GM21526 (cell line): ENCODE data around the gene RANBP9.

ENCODE experiments used
- ATAC-seq: cut with Tn5 transposase; IDR thresholded peaks from one replicate; pipeline ENCODE4 v1.9.1; 2021; ENCODE audit warnings: moderate library complexity; ENCODE audit not compliant: unreplicated experiment, low FRiP score

RANBP9 gene

DNA sequence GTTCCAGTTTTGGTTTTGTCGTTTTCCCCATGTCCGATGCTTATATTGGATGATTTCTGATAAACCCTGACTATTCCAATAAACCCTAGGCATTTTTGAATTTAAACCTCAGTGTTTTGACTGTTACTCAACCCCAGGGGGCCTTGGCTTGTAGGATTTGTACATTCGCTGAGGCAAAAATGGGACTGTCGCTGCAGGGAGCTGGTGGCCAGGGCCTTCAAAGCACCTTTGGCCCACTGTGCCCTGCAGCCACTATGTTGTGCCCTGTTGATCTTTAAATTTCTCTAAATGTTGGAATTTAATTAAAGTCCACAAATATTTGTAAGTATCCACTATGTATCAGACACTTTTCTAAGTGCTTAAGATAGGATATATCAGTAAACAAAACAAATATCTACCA is 106.0 kb downstream of the RANBP9 start:
- no peak for ATAC-seq

DNA sequence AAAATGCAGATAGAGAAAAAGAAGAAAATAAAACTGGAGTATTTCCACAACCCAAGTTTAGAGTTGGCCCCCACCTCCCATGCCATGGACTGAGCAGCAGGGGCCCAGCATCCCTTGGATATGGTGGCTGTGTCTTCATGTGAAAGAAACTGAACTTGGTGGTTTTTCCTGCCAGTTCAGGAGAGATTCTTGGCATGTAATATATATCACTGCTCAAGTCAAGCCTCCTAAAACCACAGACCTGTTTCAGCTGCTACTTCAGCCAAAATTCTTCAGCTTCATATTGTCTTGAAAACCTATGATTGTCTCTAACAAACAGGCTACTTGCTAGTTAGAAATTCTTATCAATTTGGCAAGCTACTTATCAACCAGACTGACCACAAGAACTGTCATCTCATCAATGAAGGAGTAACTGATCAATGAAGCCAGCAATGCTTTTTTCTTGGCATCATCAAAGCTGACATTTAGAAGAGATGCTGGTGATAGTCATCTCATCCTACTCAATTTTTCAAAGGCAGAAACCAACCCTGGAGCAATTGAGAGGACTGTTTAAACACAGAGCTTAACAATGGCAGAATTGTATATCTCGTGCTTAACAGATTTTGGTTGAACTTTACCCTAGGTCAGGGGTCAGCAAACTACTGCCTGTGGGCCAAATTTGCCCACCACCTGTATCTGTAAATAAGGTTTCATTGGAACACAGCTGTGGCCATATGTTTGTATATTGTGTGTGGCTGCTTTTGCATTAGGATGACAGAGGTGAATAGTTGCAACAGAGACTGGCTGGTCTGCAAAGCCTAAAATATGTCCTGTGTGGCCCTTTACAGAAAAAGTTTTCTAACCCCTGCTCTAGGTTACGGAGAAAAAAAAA is 106.9 kb downstream of the RANBP9 start:
- no peak for ATAC-seq

- no peak for ATAC-seq
These were observed 107.5 kb downstream of the RANBP9 start for GRCh38 chr6:13604135-13604534.

GRCh38 chr6:13600036-13600435 is 111.6 kb downstream of the RANBP9 start:
- no peak for ATAC-seq

DNA sequence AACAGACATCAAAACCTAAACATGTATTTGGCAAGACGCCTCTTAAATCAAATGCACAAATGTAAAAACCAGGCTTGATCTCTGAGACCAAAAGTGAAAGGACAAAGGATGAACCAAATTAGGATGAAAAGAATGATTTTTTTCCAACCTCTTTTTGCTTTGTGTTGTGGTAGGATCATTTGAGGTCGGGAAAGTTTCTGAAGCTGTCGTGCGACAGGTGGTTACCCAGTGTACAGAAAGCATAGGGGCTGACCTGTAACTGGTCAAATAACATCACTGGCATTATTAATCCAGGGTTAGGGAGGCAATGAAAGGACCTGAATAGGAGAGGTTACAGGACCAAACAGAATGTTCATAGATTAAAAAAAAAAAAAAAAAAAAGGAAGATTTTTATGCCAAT is 114.6 kb downstream of the RANBP9 start:
- no peak for ATAC-seq

GRCh38 chr6:13593720-13594119 is 117.9 kb downstream of the RANBP9 start:
- no peak for ATAC-seq

GRCh38 chr6:13593103-13593502 is 118.5 kb downstream of the RANBP9 start:
- ATAC-seq, result no peak

DNA sequence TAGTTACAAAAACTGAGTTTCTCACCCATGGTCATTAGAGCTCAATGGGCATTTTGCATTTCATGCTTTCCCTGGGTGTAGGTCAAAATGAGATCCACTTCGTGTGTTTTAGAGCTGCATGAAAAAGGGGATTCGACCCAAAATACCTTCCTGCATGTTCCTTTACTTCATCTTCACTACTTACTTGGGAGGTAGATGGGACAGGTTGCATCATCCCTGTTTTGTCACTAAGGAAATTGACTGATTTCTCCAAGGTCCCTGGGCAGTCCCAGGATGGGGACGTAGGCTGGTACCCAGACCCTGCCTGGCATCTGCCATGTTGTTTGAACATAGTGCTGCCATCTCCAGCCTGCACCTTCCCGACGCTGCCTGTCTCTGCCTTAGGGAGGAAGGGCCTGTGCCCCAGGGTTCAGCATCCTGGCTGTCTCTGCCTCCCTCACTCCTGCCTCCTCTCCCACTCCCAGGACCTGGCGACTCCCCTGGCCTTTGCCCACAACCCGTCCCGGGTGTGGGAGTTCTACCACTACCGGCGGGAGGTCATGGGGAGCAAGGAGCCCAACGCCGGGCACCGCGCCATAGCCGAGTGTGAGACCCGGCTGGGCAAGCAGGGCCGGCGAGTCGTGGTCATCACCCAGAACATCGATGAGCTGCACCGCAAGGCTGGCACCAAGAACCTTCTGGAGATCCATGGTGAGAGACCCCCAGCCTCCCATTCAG is 120.3 kb downstream of the RANBP9 start:
- no peak for ATAC-seq

DNA sequence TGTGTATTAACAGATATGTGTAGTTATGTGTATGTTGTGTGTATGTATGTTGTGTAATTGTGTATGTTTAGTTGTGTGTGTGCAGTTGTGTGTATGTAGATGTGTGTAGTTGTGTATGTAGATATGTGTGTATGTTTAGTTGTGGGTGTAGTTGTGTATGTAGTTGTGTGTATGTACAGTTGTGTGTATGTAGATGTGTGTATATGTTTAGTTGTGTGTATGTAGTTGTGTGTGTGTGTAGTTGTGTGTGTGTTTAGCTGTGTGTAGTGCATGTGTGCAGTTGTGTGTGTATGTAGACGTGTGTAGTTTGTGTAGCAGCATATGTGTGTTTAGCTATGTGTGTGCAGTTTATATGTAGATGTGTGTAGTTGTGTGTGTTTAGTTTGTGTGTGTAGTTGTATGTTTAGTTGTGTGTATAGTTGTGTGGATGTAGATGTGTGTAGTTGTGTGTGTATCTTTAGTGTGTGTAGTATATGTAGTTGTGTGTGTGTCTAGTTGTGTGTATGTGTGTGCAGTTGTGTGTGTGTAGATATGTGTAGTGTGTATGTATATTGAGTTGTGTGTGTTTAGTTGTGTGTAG is 121.0 kb downstream of the RANBP9 start:
- no peak for ATAC-seq

DNA sequence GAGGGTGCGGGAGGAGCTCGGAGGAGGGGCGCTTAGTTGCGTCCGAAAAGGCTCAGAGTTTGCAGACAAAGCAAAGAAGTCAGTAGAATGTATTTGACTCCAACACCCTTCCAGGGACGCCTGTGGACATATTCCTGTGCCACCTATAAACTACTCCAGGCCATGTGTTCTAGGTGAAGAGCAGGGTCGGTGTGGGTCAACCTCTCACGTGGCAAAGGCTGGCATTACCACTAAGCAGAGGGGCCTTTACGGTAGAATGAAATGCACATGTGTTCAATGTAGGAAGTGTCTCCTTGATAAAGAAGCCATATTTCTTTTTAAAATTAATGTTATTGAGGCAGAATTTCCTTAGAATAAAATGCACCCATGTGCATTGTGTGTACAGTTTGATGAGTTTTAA is 121.8 kb downstream of the RANBP9 start:
- ATAC-seq, result no peak

- no peak for ATAC-seq
These were observed 124.8 kb downstream of the RANBP9 start for GRCh38 chr6:13586603-13587542.

- ATAC-seq, result no peak
These were observed 129.9 kb downstream of the RANBP9 start for GRCh38 chr6:13581700-13582229.

DNA sequence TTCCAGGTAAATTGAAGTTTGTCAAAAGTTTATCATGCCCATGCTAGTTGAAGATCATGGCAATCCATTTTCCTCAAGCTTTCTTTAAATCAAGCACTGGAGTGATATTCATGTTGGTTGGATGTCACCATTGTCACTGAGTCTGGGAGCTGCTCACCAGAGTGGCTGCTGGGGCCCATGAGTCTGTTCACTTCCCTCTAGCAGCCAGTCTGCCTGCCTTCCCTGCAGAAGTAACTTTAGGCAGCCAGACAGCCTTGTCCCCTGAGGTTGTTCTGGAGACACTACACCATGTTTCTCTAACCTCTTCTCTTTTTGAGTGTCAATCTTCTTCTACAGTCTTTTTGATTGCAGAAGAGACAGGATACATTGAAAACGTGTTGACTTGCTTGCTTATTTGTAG is 131.7 kb downstream of the RANBP9 start:
- no peak for ATAC-seq

DNA sequence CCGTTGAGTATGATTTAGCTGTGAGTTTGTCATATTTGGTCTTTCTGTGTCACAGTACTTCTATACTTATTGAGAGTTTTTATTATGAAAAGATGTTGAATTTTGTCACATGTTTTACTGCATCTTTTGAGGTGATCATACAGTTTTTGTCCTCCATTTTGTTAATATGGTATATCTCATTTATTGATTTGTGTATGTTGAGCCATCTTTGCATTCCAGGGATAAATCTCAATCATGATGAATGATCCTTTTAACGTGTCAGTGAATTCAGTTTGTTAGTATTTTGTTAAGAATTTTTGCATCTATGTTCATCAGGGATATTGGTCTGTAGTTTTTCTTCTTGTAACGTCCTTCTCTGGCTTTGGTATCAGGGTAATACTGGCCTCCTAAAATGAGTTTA is 133.7 kb downstream of the RANBP9 start:
- no peak for ATAC-seq

DNA sequence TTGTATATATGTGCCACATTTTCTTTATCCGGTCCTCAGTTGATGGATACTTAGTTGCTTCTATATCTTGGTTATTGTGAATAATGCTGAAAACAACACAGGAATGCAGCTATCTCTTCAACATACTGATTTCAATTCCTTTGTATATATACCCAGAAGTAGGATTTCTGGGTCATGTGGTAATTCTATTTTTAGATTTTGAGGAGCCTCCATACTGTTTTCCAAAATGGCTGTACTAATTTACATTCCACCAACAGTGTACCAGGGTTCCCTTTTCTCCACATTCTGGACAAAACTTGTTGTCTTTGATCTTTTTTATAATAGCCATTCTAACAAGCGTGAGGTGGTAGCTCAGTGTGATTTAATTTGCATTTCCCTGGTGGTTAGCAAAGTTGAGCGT is 135.6 kb downstream of the RANBP9 start:
- no peak for ATAC-seq

- ATAC-seq, result no peak
These were observed 136.3 kb downstream of the RANBP9 start for GRCh38 chr6:13575377-13575775.

DNA sequence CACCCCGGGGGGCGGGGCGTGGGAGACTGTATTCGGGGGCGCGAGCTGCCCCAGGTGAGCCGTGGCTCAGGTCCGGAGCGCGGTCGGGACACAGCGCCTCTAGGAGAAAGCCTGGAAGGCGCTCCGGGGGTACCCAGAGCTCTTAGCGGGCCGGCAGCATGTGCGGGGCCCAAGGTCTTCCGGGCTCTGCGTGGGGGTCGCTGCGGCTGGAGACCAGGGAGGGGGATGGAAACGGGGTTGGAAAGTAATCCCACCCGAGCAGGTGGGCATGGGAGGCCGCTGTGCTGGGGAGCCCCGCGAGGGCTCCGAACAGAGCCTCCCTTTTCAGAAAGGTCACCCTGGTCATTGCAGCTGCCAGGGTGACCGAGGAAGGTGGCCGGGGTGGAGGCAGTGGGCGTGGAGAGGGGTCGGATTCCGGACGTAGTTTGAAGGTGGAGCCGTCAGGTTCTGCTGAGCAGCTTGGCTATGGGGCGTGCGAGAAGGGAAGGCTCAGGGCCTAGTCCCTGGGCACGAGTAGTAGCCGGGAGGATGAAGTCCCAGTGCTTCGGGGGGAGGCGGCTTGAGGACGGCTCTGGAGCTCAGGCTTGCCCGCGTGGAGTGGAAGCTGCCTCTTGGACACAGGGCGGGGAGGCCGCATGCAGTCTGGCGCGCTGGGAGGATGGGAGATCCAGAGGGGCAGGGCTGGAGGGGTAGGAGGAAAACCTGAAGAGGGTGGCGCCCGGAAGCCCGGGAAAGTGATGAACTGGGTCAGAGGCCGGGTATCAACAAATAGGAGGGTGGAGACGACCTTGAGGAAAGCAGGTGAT is 136.9 kb downstream of the RANBP9 start, which contains the start of gene SIRT5:
TSS of gene SIRT5 (plus strand) at position 31 of the 806 bp plus-strand sequence. CDS start 9,510 bp downstream, outside the sequence.
- peak; percentile 55 for ATAC-seq

- peak; percentile 85 for ATAC-seq
These were observed 137.5 kb downstream of the RANBP9 start for GRCh38 chr6:13574149-13574570.

DNA sequence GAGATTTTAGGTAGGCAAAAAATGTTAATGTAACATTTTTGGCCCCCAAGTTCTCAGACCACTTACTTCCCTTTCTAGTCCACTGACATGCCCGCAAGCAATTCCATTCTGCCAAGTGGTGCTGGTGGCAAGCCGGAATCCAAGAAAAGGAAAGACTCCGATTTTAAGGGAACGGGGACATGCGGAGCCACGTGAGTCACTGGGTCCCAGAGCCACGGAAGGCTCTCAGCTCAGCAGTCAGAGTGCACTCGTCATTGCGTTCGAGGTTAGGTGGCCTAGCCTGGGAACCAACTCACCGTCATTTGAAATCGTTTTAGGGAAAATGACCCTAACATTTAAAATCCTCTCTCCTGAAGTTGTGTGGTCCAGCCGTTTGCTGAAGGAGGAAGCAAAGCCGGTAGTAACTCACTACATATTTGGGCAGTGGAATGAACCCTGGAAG is 137.9 kb downstream of the RANBP9 start:
- ATAC-seq, result no peak
